Astrocyte (in vitro differentiated cells and primary cell): Measurements from ENCODE around the gene CD180. TPM values are rescaled to one million over a fixed set of nuclear protein-coding genes. Genes with fewer than 3 reads are reported as not detected.

Experiments
- DNase-seq: peaks from one replicate; pipeline ENCODE4 v3.0.0-alpha.2; 2010; ENCODE audit warnings: low read depth
- FAIRE-seq: peaks from 2 replicates; lab custom pipeline; 2011; peaks lifted over from hg19 to GRCh38; lab: Jason Lieb, UNC
- H2AFZ ChIP-seq: 2 replicates; pipeline ENCODE4 v1.6.0; 2012; ENCODE audit warnings: low read depth, low read length, inconsistent platforms
- H3K27ac ChIP-seq: 2 replicates; pipeline ENCODE4 v1.5.1; 2011; ENCODE audit warnings: low read depth, low read length, inconsistent platforms
- H3K27me3 ChIP-seq: 2 replicates; pipeline ENCODE4 v1.6.0; 2011; ENCODE audit warnings: low read length, inconsistent platforms; ENCODE audit not compliant: insufficient read depth
- H3K36me3 ChIP-seq: 2 replicates; pipeline ENCODE4 v1.5.1; 2011; ENCODE audit warnings: low read length, inconsistent platforms; ENCODE audit not compliant: insufficient read depth
- H3K4me1 ChIP-seq: 2 replicates; pipeline ENCODE4 v1.5.1; 2011; ENCODE audit warnings: low read length, inconsistent platforms; ENCODE audit not compliant: insufficient read depth
- H3K4me2 ChIP-seq: 2 replicates; pipeline ENCODE4 v1.6.0; 2012; ENCODE audit warnings: low read length, inconsistent platforms
- H3K4me3 ChIP-seq: 2 replicates; pipeline ENCODE4 v1.5.1; 2011; ENCODE audit warnings: low read depth, mild to moderate bottlenecking, low read length, inconsistent platforms; ENCODE audit not compliant: insufficient read depth
- H3K79me2 ChIP-seq: 2 replicates; pipeline ENCODE4 v1.6.0; 2012; ENCODE audit warnings: mild to moderate bottlenecking, low read length, inconsistent platforms; ENCODE audit not compliant: insufficient read depth
- H3K9ac ChIP-seq: 2 replicates; pipeline ENCODE4 v1.6.0; 2012; ENCODE audit warnings: mild to moderate bottlenecking, low read length, inconsistent platforms
- H3K9me3 ChIP-seq: 2 replicates; pipeline ENCODE4 v1.5.1; 2012; ENCODE audit warnings: low read depth, mild to moderate bottlenecking, low read length, inconsistent platforms; ENCODE audit not compliant: insufficient read depth
- H4K20me1 ChIP-seq: 2 replicates; pipeline ENCODE4 v1.6.0; 2012; ENCODE audit warnings: low read length, inconsistent platforms; ENCODE audit not compliant: insufficient read depth
- H3K27ac Mint-ChIP-seq: one replicate; pipeline ENCODE4 v1.8.0; 2021; ENCODE audit warnings: mild to moderate bottlenecking, mixed read lengths; ENCODE audit not compliant: unreplicated experiment
- H3K27me3 Mint-ChIP-seq: one replicate; pipeline ENCODE4 v1.8.0; 2021; ENCODE audit warnings: low read depth, mixed read lengths; ENCODE audit not compliant: unreplicated experiment
- H3K36me3 Mint-ChIP-seq: one replicate; pipeline ENCODE4 v1.8.0; 2021; ENCODE audit warnings: low read depth, mixed read lengths; ENCODE audit not compliant: unreplicated experiment
- H3K4me1 Mint-ChIP-seq: one replicate; pipeline ENCODE4 v1.8.0; 2021; ENCODE audit warnings: low read depth, mixed read lengths; ENCODE audit not compliant: unreplicated experiment
- H3K4me3 Mint-ChIP-seq: one replicate; pipeline ENCODE4 v1.8.0; 2021; ENCODE audit warnings: mild to moderate bottlenecking, moderate library complexity, mixed read lengths; ENCODE audit not compliant: unreplicated experiment
- H3K9me3 Mint-ChIP-seq: one replicate; pipeline ENCODE4 v1.8.0; 2021; ENCODE audit warnings: mild to moderate bottlenecking, mixed read lengths; ENCODE audit not compliant: unreplicated experiment
- CTCF ChIP-seq: IDR thresholded peaks from 2 replicates; pipeline ENCODE4 v1.5.1; 2011; ENCODE audit warnings: low read depth, mild to moderate bottlenecking, inconsistent platforms, low read length, moderate library complexity; ENCODE audit not compliant: insufficient read depth
- EZH2 ChIP-seq: IDR thresholded peaks from 2 replicates; pipeline ENCODE4 v1.6.1; 2012; ENCODE audit warnings: mild to moderate bottlenecking, low read length, inconsistent platforms; ENCODE audit not compliant: insufficient read depth
- total RNA-seq: library from RNA; stranded (reverse); gene quantifications from 2 replicates; pipeline ENCODE4 v1.2.1, GENCODE V29; 2021

CD180 gene
- total RNA-seq, 1 donor from 2014 or later = not detected

GRCh38 chr5:67188274-67189078 is 8.1 kb downstream of the CD180 start:
- Mint-ChIP-seq H3K27me3 (no peaks in the 10 kb centered on the region), H3K36me3 (peaks cover 2% of the 10 kb centered on the region), H3K9me3 (peaks cover 3% of the 10 kb centered on the region), H3K27ac (no peak overlapping the region), H3K4me3 (no peak overlapping the region), H3K4me1 (peaks cover 2% of the 10 kb centered on the region)
- TF ChIP-seq CTCF = no peak
- TF ChIP-seq EZH2 = no peak
- H2AFZ ChIP-seq = no peak overlapping the region
- no peak overlapping the region for H3K27ac ChIP-seq
- no peak overlapping the region for H3K4me3 ChIP-seq
- FAIRE-seq (no peak), DNase-seq (no peak)
- H3K4me2 ChIP-seq = no peak overlapping the region
- H4K20me1 ChIP-seq = no peaks in the 10 kb centered on the region
- H3K36me3 ChIP-seq = no peaks in the 10 kb centered on the region
- H3K27me3 ChIP-seq = no peaks in the 10 kb centered on the region
- no peaks in the 10 kb centered on the region for H3K9me3 ChIP-seq
- H3K79me2 ChIP-seq = no peaks in the 10 kb centered on the region
- no peak overlapping the region for H3K9ac ChIP-seq
- H3K4me1 ChIP-seq = peaks cover 3% of the 10 kb centered on the region

- Histone ChIP-seq H3K36me3 (no peaks in the 10 kb centered on the region), H3K27ac (no peak overlapping the region), H3K27me3 (no peaks in the 10 kb centered on the region), H2AFZ (no peak overlapping the region), H3K4me2 (no peak overlapping the region), H4K20me1 (no peaks in the 10 kb centered on the region), H3K4me3 (no peak overlapping the region), H3K9ac (no peak overlapping the region), H3K9me3 (no peaks in the 10 kb centered on the region), H3K79me2 (no peaks in the 10 kb centered on the region), H3K4me1 (peaks cover 6% of the 10 kb centered on the region)
- Mint-ChIP-seq H3K36me3 (no peaks in the 10 kb centered on the region), H3K27ac (no peak overlapping the region), H3K27me3 (no peaks in the 10 kb centered on the region), H3K4me1 (peaks cover 13% of the 10 kb centered on the region), H3K4me3 (no peak overlapping the region), H3K9me3 (peaks cover 1% of the 10 kb centered on the region)
- no peak for DNase-seq
- no peak for TF ChIP-seq EZH2
- TF ChIP-seq CTCF = no peak
- no peak for FAIRE-seq
Observed at GRCh38 chr5:67187006-67187715, 9.4 kb downstream of the CD180 start.
